Activated CD8-positive, alpha-beta memory T cell treated with anti-CD3 and anti-CD28 coated beads, Interleukin-2, amount 50 U/mL, for 1 hour (primary cell): Measurements from ENCODE around the gene KIF21B.
A peak's percentile ranks its signal among the peaks of the same experiment; 100 is the strongest.

ENCODE experiments used
- DNase-seq: peaks from one replicate; pipeline ENCODE4 v3.0.0-alpha.2; 2020; ENCODE audit errors: extremely low read depth

Gene KIF21B, protein sequence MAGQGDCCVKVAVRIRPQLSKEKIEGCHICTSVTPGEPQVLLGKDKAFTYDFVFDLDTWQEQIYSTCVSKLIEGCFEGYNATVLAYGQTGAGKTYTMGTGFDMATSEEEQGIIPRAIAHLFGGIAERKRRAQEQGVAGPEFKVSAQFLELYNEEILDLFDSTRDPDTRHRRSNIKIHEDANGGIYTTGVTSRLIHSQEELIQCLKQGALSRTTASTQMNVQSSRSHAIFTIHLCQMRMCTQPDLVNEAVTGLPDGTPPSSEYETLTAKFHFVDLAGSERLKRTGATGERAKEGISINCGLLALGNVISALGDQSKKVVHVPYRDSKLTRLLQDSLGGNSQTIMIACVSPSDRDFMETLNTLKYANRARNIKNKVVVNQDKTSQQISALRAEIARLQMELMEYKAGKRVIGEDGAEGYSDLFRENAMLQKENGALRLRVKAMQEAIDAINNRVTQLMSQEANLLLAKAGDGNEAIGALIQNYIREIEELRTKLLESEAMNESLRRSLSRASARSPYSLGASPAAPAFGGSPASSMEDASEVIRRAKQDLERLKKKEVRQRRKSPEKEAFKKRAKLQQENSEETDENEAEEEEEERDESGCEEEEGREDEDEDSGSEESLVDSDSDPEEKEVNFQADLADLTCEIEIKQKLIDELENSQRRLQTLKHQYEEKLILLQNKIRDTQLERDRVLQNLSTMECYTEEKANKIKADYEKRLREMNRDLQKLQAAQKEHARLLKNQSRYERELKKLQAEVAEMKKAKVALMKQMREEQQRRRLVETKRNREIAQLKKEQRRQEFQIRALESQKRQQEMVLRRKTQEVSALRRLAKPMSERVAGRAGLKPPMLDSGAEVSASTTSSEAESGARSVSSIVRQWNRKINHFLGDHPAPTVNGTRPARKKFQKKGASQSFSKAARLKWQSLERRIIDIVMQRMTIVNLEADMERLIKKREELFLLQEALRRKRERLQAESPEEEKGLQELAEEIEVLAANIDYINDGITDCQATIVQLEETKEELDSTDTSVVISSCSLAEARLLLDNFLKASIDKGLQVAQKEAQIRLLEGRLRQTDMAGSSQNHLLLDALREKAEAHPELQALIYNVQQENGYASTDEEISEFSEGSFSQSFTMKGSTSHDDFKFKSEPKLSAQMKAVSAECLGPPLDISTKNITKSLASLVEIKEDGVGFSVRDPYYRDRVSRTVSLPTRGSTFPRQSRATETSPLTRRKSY (N-terminal part only)

DNA sequence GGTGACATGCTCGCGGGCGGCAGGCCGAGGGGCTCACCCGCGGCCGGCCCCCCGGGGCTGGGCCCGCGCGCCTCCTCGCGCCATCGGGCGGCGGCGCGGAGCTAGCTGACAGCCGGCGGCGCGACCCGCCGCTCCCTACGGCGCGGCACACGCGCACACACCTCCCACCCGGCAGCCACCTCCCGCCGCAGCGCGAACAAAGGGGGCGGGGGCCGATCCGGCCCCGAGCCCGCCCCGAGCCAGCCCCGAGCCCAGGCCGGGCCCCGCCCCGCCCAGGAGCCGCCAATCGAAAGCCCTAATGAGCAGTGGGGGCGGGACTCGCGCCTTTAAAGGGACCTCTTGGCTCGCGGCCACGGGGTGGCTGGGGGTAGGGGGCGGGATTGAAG, at the start of gene KIF21B:
Gene KIF21B, minus strand, starts transcription at position 198 of the 386 bp plus-strand sequence. CDS start 331 bp downstream, outside the sequence.
- DNase-seq, result peak; percentile 71

DNA sequence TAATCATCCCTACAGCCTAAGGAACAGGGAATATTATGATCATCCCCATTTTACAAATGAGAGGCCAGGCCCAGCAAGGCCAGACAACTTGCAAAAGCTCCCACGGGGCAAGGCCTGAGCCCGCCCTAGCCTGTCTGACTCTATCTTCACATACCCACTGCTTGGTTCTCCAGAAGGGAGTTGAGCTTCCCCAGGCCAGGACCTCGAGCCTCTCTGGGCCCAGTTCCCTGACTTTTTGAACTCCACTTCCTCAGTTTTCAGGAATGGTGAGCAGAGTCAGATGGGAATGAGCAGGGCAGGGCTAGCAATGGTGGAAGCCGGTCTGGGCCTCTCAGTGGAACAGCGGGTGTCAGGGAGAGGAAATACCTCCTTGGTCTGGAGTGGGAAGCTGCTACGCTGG, 49.4 kb upstream of the KIF21B start:
- no peak for DNase-seq

DNA sequence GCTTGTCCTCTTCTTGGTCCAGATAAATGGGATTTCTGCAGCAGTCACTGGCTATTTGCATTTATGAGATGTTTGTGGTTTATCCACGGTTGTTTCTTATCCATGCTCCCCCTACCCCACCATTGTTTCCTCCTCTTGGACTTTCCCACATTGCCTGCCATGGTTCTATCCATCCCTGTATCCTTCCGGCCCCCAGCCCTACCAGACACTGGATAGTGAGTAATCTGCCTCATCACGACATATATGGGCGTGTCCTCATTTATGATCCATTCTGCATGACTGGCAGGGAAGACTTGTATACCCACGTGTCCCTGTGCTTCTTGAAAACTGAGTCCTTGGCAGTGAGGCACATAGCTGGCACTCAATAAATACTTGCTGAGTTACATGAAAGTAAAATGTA, 48.6 kb upstream of the KIF21B start:
- DNase-seq, result no peak

DNA sequence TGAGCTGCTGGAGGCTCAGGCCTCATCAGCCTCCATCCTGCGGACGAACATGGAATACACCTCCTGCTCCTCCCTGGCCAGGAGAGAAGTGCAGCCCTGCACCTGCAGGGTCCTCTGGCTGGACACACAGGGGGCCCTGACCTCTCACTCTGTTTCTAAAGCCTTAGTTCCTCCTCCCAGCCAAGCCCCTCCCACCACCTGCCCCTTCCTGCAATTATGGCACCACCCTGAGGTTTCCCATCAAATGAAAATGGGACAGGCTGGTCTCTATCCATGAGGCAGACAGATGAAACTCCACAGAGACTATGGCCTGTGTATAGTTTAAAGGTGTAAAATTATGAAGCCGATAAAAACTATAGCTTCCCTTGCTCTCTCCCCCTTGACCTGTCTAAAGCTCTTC, 46.1 kb upstream of the KIF21B start:
- DNase-seq, result no peak

DNA sequence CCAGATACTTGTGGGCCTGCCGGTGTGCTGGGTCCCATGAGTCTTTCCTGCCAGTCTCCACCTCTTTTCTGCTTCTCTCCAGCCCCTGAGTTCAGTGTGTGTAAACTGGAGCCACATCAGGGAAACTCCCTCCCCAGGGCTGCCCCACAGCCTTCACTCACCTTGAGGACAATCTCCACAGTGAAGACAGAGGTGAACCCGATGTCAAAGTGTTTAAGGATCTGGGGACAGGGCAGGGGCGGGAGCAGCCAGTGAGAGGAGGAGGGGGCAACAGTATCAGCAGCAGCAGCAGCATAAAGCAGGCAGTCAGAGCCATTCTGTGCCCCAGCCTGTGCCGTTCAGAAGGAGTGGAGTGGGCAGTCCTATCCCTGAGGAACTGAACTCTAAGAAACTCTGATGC, 45.5 kb upstream of the KIF21B start:
- no peak for DNase-seq

DNA sequence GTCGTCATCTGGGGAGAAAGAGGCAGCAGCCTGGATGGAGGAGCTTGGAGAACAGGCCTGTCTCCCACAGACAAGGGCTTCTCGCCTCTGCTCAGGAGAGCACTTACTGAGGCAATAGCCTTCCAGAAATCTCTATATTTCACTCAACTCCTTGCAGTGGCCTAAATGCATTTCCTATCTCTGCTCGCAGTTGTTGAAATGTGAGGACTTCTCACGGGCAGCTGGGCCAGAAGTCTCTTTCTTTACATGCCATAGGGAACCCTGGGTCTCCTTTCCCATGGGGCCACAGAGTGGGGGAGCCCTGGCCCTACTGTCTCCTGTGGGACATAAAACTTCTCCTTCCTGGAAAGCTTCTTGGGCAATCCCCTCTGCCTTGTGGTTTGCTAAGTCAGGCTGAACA, 43.5 kb upstream of the KIF21B start:
- no peak for DNase-seq

DNA sequence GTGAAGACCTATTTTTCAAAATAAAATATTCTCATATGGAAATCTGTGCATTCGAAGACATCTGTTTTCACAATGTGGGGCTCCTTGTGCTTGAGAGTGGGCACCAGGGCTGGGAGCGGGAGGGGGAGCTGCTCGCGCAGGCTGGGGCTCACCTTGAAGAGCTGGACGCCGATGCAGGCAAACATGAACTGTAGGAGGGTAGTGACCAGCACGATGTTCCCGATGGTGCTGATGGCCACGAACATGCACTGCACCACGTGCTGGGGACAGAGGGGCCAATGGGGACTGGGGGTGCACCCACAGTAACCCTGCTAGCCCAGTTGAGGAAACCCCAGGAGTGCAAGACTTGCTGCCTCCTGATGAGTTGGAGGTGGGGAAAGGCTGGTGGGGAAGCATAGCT, 42.2 kb upstream of the KIF21B start:
- no peak for DNase-seq

DNA sequence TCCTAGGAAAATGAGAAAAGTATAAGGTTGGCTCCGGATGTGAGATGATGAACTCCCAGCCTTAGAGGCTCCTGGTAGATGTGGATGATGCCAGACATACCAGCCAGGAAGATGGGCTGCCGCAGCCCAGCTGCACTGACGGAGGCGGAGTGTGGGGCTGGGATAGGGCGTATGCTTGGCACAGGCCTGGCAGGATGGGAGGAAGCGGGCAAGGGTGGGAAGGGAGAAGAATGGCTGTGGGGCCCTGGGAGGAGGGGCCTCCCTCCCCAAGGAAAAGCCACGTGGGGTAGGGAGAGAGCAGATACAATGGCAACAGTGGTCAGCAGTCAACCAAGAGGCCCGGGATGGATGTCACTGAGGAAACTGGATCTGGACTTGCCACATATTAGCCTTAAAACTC, 41.3 kb upstream of the KIF21B start:
- DNase-seq, result no peak

DNA sequence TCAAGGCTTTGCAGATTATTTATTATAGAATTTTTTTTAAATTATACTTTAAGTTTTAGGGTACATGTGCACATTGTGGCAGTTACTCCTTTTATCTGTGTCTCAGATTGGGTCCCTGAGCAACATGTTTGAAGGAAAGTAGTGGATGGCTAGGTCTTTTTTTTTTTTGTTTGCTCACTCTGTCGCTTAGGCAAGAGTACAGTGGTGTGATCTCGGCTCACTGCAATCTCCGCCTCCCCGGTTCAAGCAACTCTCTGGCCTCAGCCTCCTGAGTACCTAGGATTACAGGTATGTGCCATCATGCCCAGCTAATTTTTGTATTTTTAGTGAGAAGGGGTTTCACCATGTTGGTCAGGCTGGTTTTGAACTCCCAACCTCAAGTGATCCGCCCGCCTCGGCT, 39.6 kb upstream of the KIF21B start:
- DNase-seq, result no peak

DNA sequence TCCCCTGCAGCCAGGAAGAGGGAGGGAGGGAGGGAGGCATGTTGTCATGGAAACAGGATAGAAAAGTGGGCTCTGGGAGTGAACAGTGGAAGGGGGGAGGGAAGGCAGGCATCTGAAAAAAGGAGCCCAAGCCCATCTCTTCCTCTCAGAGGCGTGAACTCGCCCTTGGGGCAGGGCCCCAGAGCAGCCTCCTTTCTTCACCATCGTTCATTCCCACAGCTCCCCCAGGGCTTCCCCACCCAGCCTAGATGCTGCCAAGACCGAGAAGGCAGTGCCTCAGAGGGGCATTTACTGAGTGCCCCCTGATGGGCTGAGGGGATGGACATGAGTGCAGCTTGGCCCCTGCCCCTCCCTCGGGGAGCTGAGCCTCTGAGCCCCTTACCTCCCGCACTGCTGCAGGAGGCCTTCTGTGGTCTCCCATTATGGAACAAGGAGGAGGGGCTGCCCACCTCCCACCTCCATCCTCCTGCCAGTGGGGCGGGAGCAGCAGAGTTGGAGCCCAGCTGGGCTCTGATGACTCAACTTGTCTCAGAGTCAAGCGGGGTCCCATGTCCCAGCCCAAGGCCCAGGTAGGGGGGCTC, 39.1 kb upstream of the KIF21B start:
- DNase-seq, result no peak

DNA sequence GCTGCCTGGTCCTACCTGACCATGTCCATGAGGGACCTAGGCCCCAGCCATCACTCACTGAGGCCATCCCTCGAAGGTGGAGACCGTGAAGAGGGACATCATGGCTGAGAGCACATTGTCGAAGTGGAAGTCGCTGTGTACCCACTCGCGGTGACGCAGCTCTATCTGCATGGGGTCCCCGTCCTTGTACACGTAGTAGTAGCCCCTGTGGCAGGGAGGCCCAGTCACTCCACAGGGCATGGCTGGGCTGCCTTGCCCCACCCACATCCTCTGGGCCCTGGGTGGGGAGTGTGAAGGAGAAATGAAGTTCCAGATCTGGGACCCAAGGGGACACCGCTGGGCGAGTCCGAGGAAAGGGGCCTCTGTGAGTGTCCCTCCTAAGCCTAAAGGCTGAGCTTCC, 38.4 kb upstream of the KIF21B start:
- no peak for DNase-seq

DNA sequence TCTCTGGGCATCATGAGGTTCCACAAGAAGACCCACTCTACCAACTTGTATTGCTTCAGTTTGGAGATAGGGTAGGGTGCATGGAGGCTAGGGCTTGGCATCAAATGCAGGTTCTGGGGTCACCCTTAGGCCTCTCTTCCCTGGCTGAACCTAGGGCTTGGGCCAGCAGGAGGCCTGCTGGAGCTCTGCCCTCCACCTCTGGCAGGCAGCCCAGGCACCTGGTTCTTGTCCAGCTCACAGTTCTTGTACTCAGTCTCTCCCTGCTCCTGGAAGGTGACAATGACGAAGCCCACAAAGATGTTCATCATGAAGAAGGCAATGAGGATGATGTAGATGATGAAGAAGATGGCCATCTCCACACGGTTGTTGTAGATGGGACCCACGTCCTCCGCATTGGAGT, 37.5 kb upstream of the KIF21B start:
- no peak for DNase-seq

DNA sequence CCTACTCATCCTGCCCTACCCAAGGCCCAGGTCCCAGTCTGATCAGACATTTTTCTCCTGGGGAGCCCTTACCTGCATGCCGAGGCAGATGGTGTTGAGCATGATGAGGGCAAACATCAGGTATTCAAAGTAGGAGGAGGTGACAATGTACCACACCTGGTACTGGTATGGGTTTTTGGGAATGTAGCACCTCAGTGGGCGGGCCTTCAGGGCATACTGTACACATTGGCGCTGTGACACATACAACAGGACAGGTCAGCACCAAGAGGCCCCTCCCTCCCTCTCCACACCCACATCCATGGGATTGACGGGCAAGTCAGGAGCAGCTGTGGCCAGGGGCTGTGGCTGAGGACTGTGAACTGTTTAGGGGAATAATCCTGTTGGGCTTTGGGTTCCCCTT, 37.1 kb upstream of the KIF21B start:
- no peak for DNase-seq

DNA sequence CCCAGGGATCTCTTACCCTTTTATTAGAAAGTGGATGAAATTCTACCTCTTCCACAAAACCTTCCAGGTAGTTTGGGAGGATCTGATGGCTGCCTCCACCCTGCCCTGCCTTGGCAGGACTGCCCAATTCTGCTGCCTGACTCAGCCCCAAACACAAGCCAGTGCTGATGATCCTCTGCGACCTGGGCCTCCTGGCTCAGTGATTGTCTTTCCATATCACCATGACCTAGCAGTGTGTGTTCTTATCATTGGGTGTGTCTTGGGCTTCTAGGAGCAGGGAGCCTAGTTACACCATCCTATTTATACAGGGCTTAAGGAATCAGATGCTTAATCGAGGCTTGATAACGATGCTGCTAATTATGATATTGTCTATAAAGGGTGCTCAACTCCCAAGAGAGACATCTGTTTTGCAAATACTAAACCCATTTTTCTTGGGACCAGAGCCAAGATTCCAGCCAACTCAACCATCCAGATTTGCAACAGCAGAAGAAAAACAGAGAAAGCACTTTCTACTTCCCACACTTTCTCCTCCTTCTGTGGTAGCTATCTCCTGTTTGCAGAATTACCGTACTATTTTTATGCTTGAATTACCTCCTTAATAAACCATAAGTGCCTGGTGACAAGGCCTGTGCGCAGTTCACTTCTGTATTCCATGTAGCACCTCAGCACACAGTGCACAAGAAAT, 36.5 kb upstream of the KIF21B start:
- DNase-seq, result no peak

DNA sequence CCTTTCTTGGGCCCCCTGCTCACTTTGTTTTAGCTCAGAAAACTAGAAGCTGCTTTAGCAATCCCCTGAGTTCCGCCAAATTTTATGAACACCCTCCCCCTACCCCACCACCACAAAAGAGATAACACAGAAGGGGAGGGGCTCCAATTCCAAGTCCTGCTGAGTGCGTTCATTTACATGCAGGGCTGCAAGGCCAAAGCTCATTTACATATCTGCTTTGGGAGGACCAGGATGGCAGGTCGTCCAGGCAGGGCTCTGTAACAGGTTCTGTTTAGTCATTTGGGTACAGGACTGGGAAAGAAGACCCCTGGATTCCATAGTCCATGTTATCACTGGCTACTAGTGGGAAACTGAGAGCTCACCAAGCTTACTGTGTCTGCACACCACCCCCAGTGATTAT, 35.9 kb upstream of the KIF21B start:
- no peak for DNase-seq

DNA sequence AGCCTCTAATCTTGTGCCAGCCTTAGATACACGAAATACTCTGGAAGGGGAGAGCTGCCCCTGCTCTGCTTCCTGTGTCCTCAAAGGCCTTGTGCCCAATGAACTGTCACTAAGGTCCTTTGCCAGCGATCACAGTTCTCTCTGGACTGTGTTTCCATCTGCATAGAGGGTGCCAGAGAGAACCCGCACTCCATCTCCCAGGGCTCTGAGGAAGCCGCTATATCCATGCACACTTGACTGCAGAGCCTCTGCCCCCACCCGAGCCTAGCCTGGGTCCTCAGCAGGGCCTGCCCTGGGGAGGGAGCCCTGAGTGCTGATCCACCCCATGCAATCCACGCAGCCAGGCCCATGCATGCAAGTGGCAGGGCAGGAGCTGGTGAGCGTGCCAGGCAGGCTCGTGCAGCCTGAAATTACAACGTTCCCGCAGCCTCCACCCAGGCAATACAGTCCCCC, 30.6 kb upstream of the KIF21B start:
- no peak for DNase-seq

DNA sequence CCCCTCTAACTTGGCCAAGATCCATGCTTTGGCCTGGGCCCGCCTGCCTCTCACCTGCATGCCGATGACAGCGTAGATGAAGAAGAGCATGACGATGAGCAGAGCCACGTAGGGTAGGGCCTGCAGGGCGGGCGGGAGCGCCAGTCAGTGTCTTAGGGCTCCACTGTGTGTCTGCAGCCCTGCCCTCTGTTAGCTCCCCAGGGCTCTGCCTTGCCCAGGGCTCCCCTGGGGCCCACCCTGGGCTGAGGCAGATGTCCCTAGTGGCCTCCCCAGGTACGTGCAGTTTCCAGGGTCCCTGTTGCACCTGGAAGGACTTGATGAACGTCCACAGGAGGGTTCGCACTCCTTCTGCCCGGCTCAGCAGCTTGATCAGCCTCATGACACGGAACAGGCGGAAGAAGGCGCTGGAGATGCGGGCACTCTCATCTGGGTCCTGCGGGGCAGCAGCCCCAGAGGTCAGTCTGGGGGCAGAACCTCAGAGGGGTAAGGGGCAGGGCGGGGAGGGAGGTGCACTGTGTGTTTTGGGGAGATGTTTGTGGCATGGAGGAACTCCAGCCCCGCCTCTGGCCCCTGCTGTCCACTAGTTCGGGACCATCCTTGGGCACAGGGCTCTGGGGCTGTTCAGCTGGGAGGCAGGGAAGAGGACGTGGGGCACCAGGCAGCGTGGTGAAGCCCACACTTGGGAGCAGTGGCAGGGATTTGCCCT, 29.8 kb upstream of the KIF21B start:
- DNase-seq, result no peak

DNA sequence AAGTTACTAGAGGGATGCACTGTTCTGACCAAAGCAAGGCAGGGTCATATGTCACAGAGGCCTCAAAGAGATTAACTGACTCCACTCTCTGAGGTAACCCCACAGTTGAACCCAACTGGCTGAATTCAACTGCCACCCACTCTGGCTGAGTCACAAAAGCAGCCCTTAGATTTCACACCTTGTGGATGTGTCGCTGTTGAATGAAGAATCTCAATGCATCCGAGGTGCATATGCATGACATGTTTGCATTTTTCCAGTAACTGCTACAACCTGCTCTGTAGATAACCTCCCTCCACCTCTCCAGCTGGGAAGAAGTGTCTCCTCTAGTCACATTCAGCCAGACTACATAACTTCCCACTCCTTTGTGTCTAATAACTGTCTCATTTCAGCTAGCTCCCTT, 27.9 kb upstream of the KIF21B start:
- no peak for DNase-seq

DNA sequence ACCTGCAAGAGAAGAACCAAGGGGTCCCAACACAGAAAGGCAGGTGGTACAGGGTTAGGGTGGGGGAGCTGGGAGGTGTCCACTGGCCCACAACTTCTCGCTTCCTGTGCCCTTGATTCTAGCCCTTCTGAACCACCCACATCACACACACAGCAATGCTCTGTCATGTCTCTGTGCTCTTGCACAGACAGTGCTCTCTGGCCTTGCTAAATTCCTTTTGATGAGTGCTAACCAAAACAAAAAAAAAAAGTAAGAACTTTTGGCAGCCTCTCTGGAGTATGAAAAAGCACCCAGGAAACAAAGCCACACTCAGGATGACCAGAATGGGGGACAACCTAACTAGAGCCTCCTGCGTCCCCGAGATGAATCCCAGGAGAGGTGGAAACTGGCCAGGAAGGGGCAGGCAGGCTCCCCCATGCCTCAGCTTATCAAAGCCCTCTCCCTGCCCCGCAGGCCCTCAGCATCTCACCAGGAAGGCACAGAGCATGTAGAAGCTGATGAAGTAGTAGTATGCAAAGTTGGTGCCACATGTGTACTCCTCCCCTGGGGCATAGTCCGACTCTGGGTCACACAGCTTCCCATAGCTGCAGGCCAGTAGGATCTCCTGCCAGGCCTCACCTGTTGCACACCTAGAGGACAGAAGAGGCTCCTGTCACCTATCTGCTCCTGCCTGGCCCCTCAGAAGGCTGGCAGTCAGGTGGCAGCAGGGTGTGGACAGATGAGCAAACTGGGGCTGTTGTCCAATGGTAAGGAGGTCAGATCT, 27.2 kb upstream of the KIF21B start:
- DNase-seq, result no peak

DNA sequence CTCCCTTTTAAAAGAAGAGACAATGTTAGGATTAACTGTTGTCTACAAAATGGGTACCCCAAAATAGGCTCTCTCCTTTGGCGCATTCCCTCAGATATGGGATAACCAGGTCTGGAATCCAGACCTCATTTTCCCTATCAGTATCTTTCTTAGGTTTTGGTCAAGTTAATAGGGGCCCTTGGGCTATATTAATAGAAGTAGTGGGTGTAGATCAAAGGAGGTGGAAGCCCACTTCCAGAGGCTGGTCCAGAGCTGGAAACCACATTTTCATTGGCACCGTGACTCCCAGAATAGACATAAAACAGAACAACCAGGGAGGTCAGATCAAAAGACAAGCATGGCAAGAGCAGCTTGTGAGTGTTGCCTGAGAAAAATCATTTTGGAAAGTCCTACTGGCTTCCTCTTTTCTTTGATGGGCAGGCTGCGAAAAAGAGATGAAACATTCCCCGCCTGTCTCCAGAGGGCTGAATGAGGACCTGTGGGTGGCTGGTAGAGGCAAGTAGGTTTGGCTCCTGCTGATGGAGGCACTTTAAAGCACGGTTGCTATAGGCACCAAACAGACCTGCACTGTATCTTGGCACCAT, 25.8 kb upstream of the KIF21B start:
- DNase-seq, result no peak
